SK-N-SH (cell line): ENCODE measurements around the gene HNF1A.

ENCODE experiments used
- TAF1 ChIP-seq: IDR thresholded peaks from 2 replicates; pipeline ENCODE4 v1.6.1; 2012; ENCODE audit warnings: low read depth, mild to moderate bottlenecking, low read length, moderate library complexity, borderline replicate concordance
- TCF12 ChIP-seq: IDR thresholded peaks from 2 replicates; pipeline ENCODE4 v1.4.0; 2012
- USF2 ChIP-seq: fragments of 150-350 bp; IDR thresholded peaks from 2 replicates; pipeline ENCODE4 v1.6.1; 2017; ENCODE audit warnings: antibody characterized with exemption, low read length, low read depth, borderline replicate concordance
- TF ChIP-seq, protein P1 (sequence below): fragments of 200-600 bp; sonication (generic); IDR thresholded peaks from 2 replicates; pipeline ENCODE4 v1.6.1; 2017; ENCODE audit warnings: antibody characterized with exemption, mild to moderate bottlenecking, moderate library complexity

GRCh38 chr12:120977531-120978295 lies 630 bp upstream of the HNF1A start:
- no peak for TF ChIP-seq TAF1
- TF ChIP-seq, protein P1, sequence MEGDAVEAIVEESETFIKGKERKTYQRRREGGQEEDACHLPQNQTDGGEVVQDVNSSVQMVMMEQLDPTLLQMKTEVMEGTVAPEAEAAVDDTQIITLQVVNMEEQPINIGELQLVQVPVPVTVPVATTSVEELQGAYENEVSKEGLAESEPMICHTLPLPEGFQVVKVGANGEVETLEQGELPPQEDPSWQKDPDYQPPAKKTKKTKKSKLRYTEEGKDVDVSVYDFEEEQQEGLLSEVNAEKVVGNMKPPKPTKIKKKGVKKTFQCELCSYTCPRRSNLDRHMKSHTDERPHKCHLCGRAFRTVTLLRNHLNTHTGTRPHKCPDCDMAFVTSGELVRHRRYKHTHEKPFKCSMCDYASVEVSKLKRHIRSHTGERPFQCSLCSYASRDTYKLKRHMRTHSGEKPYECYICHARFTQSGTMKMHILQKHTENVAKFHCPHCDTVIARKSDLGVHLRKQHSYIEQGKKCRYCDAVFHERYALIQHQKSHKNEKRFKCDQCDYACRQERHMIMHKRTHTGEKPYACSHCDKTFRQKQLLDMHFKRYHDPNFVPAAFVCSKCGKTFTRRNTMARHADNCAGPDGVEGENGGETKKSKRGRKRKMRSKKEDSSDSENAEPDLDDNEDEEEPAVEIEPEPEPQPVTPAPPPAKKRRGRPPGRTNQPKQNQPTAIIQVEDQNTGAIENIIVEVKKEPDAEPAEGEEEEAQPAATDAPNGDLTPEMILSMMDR: no peak
- TF ChIP-seq TCF12: no peak
- TF ChIP-seq USF2: no peak
